HEK293 (cell line): ENCODE measurements around the gene C16orf78.

Experiments
- CTCF ChIP-seq: fragments of 450-650 bp; formaldehyde crosslinking; IDR thresholded peaks from 2 replicates; pipeline ENCODE4 v1.5.1; 2016; ENCODE audit warnings: missing biosample characterization, missing genetic modification characterization
- MEIS1 ChIP-seq: sonication (generic); formaldehyde crosslinking; IDR thresholded peaks from 2 replicates; pipeline ENCODE4 v1.8.1; 2022; ENCODE audit warnings: missing genetic modification reagents, mild to moderate bottlenecking, borderline replicate concordance
- WT1 ChIP-seq: fragments of 450-650 bp; formaldehyde crosslinking; IDR thresholded peaks from 2 replicates; pipeline ENCODE4 v1.5.1; 2016; ENCODE audit warnings: missing biosample characterization, missing genetic modification characterization
- ZBTB26 ChIP-seq: fragments of 450-650 bp; formaldehyde crosslinking; optimal IDR thresholded peaks from 2 replicates; pipeline ENCODE3; 2016; ENCODE audit warnings: missing biosample characterization, mild to moderate bottlenecking, missing genetic modification characterization
- ZIC2 ChIP-seq: fragments of 450-650 bp; formaldehyde crosslinking; IDR thresholded peaks from 2 replicates; pipeline ENCODE4 v1.5.1; 2016; ENCODE audit warnings: missing biosample characterization, missing genetic modification characterization
- ZNF10 ChIP-seq: fragments of 450-650 bp; formaldehyde crosslinking; IDR thresholded peaks from 2 replicates; pipeline ENCODE4 v1.5.1; 2017; ENCODE audit warnings: missing biosample characterization, missing genetic modification characterization
- ZNF132 ChIP-seq: fragments of 450-650 bp; formaldehyde crosslinking; IDR thresholded peaks from 2 replicates; pipeline ENCODE4 v1.5.1; 2017; ENCODE audit warnings: missing biosample characterization, missing genetic modification characterization, borderline replicate concordance
- ZNF140 ChIP-seq: fragments of 450-650 bp; formaldehyde crosslinking; IDR thresholded peaks from 2 replicates; pipeline ENCODE4 v1.5.1; 2016; ENCODE audit warnings: missing biosample characterization, missing genetic modification characterization
- TF ChIP-seq, protein P1 (sequence below): fragments of 450-650 bp; formaldehyde crosslinking; IDR thresholded peaks from 2 replicates; pipeline ENCODE4 v1.5.1; 2016; ENCODE audit warnings: missing biosample characterization, missing genetic modification characterization
- TF ChIP-seq, protein P2 (sequence below): IDR thresholded peaks from 2 replicates; pipeline ENCODE4 v1.6.1; 2011; ENCODE audit warnings: mild to moderate bottlenecking, low read depth, low read length, borderline replicate concordance

DNA sequence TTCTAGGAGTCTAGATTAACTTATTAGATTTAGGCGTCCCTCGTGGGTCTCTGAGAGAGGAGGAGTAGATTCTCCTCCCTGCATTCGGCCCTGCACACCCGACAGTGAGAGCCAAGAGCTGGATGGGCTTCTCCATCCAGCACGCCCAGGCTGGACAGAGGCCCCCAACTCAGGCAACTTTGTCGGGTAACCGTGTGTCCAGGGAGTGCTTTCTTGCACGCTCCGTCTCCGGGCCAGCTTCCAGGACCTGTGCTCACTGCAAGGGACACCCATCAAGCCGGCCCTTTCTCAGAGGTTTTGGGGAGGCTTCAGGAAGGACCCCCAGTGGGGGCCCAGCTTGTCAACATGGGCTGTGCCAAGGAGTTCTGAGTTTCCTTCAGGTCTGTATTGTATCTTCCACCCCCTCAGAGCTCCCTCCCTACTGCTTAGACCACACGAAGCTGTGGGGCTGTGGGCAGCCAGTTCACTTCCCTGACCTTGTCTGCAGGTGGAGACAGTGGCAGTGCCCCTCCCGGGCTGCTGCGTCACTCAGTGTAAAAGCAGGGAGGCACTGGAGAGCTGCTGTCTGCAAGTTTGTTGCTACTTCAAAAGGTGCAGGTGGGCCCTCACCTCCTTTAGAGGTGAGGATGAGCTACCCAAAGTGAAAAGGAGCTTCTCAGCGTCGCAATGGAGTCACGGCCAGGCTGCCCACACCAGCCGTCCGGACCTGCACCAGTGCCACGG, 24.0 kb upstream of the C16orf78 start:
- TF ChIP-seq CTCF (tag by site-specific recombination) (no peak), ZNF140 (no peak), ZNF10 (tag by site-specific recombination) (no peak), WT1 (tag by site-specific recombination) (no peak), MEIS1 (no peak), ZBTB26 (tag by site-specific recombination) (no peak), ZNF132 (no peak), ZIC2 (no peak)
- TF ChIP-seq, protein P1, sequence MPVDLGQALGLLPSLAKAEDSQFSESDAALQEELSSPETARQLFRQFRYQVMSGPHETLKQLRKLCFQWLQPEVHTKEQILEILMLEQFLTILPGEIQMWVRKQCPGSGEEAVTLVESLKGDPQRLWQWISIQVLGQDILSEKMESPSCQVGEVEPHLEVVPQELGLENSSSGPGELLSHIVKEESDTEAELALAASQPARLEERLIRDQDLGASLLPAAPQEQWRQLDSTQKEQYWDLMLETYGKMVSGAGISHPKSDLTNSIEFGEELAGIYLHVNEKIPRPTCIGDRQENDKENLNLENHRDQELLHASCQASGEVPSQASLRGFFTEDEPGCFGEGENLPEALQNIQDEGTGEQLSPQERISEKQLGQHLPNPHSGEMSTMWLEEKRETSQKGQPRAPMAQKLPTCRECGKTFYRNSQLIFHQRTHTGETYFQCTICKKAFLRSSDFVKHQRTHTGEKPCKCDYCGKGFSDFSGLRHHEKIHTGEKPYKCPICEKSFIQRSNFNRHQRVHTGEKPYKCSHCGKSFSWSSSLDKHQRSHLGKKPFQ = no peak
- TF ChIP-seq, protein P2, sequence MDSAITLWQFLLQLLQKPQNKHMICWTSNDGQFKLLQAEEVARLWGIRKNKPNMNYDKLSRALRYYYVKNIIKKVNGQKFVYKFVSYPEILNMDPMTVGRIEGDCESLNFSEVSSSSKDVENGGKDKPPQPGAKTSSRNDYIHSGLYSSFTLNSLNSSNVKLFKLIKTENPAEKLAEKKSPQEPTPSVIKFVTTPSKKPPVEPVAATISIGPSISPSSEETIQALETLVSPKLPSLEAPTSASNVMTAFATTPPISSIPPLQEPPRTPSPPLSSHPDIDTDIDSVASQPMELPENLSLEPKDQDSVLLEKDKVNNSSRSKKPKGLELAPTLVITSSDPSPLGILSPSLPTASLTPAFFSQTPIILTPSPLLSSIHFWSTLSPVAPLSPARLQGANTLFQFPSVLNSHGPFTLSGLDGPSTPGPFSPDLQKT = no peak
